Measurements from ENCODE around the gene SFTA2.

- TF ChIP-seq, protein P1, sequence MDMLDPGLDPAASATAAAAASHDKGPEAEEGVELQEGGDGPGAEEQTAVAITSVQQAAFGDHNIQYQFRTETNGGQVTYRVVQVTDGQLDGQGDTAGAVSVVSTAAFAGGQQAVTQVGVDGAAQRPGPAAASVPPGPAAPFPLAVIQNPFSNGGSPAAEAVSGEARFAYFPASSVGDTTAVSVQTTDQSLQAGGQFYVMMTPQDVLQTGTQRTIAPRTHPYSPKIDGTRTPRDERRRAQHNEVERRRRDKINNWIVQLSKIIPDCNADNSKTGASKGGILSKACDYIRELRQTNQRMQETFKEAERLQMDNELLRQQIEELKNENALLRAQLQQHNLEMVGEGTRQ (IDR thresholded peaks at IDR 0.05) = no peak
- TF ChIP-seq, protein P2, sequence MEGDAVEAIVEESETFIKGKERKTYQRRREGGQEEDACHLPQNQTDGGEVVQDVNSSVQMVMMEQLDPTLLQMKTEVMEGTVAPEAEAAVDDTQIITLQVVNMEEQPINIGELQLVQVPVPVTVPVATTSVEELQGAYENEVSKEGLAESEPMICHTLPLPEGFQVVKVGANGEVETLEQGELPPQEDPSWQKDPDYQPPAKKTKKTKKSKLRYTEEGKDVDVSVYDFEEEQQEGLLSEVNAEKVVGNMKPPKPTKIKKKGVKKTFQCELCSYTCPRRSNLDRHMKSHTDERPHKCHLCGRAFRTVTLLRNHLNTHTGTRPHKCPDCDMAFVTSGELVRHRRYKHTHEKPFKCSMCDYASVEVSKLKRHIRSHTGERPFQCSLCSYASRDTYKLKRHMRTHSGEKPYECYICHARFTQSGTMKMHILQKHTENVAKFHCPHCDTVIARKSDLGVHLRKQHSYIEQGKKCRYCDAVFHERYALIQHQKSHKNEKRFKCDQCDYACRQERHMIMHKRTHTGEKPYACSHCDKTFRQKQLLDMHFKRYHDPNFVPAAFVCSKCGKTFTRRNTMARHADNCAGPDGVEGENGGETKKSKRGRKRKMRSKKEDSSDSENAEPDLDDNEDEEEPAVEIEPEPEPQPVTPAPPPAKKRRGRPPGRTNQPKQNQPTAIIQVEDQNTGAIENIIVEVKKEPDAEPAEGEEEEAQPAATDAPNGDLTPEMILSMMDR (IDR thresholded peaks at IDR 0.05) = no peak
- TF ChIP-seq RFX5 (IDR thresholded peaks at IDR 0.05) = no peak
- TF ChIP-seq, protein P3, sequence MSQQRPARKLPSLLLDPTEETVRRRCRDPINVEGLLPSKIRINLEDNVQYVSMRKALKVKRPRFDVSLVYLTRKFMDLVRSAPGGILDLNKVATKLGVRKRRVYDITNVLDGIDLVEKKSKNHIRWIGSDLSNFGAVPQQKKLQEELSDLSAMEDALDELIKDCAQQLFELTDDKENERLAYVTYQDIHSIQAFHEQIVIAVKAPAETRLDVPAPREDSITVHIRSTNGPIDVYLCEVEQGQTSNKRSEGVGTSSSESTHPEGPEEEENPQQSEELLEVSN (IDR thresholded peaks at IDR 0.05; ENCODE audit: borderline replicate concordance, low read depth) = no peak
Observed at GRCh38 chr6:30964075-30964474, 32.1 kb upstream of the SFTA2 start.

Data from A549 (cell line).